D721Med (cell line): ENCODE measurements around the gene OR6C74.

Source experiments
- DNase-seq: peaks from one replicate; pipeline ENCODE4 v3.0.0; 2011; ENCODE audit warnings: low spot score; ENCODE audit not compliant: insufficient read length
- FAIRE-seq: peaks from 2 replicates; lab custom pipeline; 2011; peaks lifted over from hg19 to GRCh38; lab: Jason Lieb, UNC
- TF ChIP-seq, protein P1 (sequence below): IDR thresholded peaks from 2 replicates; pipeline ENCODE4 v1.5.1; 2012; ENCODE audit warnings: mild to moderate bottlenecking, control low read depth; ENCODE audit not compliant: insufficient read depth; ENCODE audit errors: missing control alignments

Gene OR6C74

DNA sequence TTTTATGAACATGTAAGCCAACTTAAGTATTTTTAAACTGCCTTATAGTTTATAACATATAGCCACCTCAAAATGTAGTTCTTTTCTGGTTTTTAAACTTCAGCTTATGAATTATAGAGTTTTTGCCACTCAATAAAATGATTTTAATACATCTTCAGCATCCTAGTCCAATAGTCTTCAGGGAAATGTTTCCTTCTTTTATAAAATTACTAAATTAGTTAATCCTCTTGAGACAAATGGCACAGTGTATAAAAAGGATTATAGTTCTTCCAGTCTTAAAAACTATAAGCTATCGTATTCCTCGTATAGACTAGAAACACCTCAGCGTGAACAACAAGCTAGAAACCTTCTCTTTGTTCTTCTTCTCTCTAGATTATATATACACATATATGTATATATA lies at the start of gene OR6C74:
OR6C74 (plus strand) TSS at position 301 of the 400 bp plus-strand sequence. CDS start 2,679 bp downstream, outside the sequence.
- DNase-seq (no peak), FAIRE-seq (no peak)
- TF ChIP-seq, protein P1, sequence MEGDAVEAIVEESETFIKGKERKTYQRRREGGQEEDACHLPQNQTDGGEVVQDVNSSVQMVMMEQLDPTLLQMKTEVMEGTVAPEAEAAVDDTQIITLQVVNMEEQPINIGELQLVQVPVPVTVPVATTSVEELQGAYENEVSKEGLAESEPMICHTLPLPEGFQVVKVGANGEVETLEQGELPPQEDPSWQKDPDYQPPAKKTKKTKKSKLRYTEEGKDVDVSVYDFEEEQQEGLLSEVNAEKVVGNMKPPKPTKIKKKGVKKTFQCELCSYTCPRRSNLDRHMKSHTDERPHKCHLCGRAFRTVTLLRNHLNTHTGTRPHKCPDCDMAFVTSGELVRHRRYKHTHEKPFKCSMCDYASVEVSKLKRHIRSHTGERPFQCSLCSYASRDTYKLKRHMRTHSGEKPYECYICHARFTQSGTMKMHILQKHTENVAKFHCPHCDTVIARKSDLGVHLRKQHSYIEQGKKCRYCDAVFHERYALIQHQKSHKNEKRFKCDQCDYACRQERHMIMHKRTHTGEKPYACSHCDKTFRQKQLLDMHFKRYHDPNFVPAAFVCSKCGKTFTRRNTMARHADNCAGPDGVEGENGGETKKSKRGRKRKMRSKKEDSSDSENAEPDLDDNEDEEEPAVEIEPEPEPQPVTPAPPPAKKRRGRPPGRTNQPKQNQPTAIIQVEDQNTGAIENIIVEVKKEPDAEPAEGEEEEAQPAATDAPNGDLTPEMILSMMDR, result no peak

- DNase-seq, result no peak
- FAIRE-seq, result no peak
- TF ChIP-seq, protein P1, result no peak
These were observed 23.7 kb upstream of the OR6C74 start, which contains the start of gene OR10A7 for GRCh38 chr12:55220725-55221124. OR10A7 (plus strand) TSS chr12:55221025; CDS start chr12:55221025, 0 bp downstream.

DNA sequence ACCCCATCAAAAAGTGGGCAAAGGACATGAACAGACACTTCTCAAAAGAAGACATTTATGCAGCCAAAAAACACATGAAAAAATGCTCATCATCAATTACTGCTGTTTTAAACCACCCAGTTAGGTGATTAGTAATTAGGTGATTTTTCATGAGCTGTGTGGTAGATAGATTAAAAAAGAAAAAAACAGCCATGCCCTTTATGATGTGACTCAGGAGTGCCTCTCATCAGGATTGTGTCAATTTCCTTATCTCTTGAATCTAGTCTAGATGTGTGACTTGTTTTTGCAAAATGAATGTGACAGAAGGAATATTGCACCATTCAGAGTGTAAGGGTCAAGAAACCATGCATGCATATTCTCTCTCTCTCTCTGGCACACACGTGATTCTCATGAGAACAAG lies 17.9 kb upstream of the OR6C74 start:
- FAIRE-seq (no peak), DNase-seq (no peak)
- TF ChIP-seq, protein P1, result no peak

DNA sequence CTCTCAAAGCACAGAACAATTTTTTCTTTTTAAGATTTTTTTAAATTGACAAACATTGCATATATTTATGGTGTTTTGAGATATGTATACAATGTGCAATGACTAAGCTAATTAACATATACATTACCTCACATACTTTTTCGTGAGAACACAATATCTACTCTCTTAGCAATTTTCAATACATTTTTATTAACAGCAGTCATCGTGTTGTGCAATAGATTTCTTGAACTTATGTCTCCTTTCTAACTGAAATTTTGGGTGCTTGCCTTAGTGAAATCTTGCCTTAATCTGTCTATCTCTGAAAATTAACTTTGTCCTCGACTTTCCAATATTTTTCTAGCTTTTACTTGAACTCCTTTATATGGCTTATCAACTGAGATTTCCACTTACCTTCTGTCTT lies 16.8 kb upstream of the OR6C74 start:
- TF ChIP-seq, protein P1, result no peak

DNA sequence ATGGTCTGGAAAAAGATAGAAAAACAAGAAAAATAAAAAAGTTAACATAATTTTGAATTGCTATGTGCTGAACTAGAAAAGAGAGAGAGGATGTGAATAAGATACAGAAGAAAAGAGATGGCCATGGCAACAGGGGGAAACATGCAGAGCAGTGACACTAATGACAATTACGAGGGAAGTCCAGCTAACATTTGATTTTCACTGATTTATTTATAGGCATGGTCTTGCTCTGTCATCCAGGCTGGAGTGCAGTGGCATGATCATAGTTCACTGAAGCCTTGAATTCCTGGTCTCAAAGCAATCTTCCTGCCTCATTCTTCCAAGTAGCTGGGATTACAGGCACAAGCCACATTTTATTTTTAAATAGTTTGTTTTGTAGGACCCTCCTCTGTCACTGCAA lies 1.8 kb downstream of the OR6C74 start:
- TF ChIP-seq, protein P1, result no peak
- no peak for DNase-seq
- no peak for FAIRE-seq

More for the DNA sequence above, 16.8 kb upstream of the OR6C74 start:
- no peak for FAIRE-seq
- DNase-seq, result no peak

GRCh38 chr12:55250944-55251343 lies 6.5 kb downstream of the OR6C74 start:
- FAIRE-seq, result no peak

GRCh38 chr12:55253281-55253680 lies 8.9 kb downstream of the OR6C74 start:
- TF ChIP-seq, protein P1, result no peak
- FAIRE-seq (no peak), DNase-seq (no peak)

More at GRCh38 chr12:55250944-55251343, 6.5 kb downstream of the OR6C74 start:
- TF ChIP-seq, protein P1, result no peak
- no peak for DNase-seq
